ENCODE measurements around the gene MRAS.

GRCh38 chr3:138308783-138309182, 39.6 kb upstream of the MRAS start:
- no peak for TF ChIP-seq ZNF570 (CRISPR knock-in tag; IDR thresholded peaks at IDR 0.05; ENCODE audit: borderline replicate concordance)
- no peak for TF ChIP-seq SMARCE1 (IDR thresholded peaks at IDR 0.05; ENCODE audit: borderline replicate concordance)
- TF ChIP-seq POLR2A (IDR thresholded peaks at IDR 0.05; ENCODE audit: insufficient read depth in 1 of 2, low read depth in 2 of 2, low read length in 2 of 2), result no peak
- no peak for TF ChIP-seq ZNF441 (CRISPR knock-in tag; IDR thresholded peaks at IDR 0.05; ENCODE audit: borderline replicate concordance)
- TF ChIP-seq, protein P1, sequence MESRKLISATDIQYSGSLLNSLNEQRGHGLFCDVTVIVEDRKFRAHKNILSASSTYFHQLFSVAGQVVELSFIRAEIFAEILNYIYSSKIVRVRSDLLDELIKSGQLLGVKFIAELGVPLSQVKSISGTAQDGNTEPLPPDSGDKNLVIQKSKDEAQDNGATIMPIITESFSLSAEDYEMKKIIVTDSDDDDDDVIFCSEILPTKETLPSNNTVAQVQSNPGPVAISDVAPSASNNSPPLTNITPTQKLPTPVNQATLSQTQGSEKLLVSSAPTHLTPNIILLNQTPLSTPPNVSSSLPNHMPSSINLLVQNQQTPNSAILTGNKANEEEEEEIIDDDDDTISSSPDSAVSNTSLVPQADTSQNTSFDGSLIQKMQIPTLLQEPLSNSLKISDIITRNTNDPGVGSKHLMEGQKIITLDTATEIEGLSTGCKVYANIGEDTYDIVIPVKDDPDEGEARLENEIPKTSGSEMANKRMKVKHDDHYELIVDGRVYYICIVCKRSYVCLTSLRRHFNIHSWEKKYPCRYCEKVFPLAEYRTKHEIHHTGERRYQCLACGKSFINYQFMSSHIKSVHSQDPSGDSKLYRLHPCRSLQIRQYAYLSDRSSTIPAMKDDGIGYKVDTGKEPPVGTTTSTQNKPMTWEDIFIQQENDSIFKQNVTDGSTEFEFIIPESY (CRISPR knock-in tag; IDR thresholded peaks at IDR 0.05), result no peak
- TF ChIP-seq, protein P2, sequence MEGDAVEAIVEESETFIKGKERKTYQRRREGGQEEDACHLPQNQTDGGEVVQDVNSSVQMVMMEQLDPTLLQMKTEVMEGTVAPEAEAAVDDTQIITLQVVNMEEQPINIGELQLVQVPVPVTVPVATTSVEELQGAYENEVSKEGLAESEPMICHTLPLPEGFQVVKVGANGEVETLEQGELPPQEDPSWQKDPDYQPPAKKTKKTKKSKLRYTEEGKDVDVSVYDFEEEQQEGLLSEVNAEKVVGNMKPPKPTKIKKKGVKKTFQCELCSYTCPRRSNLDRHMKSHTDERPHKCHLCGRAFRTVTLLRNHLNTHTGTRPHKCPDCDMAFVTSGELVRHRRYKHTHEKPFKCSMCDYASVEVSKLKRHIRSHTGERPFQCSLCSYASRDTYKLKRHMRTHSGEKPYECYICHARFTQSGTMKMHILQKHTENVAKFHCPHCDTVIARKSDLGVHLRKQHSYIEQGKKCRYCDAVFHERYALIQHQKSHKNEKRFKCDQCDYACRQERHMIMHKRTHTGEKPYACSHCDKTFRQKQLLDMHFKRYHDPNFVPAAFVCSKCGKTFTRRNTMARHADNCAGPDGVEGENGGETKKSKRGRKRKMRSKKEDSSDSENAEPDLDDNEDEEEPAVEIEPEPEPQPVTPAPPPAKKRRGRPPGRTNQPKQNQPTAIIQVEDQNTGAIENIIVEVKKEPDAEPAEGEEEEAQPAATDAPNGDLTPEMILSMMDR (CRISPR knock-in tag; IDR thresholded peaks at IDR 0.05), result no peak
- TF ChIP-seq EZH2 (conservative IDR thresholded peaks at IDR 0.05; ENCODE audit: low read depth, low read length), result no peak
- TF ChIP-seq GLI4 (CRISPR knock-in tag; IDR thresholded peaks at IDR 0.05; ENCODE audit: borderline replicate concordance), result no peak
- TF ChIP-seq KLF6 (CRISPR knock-in tag; IDR thresholded peaks at IDR 0.05), result no peak
- TF ChIP-seq, protein P3, sequence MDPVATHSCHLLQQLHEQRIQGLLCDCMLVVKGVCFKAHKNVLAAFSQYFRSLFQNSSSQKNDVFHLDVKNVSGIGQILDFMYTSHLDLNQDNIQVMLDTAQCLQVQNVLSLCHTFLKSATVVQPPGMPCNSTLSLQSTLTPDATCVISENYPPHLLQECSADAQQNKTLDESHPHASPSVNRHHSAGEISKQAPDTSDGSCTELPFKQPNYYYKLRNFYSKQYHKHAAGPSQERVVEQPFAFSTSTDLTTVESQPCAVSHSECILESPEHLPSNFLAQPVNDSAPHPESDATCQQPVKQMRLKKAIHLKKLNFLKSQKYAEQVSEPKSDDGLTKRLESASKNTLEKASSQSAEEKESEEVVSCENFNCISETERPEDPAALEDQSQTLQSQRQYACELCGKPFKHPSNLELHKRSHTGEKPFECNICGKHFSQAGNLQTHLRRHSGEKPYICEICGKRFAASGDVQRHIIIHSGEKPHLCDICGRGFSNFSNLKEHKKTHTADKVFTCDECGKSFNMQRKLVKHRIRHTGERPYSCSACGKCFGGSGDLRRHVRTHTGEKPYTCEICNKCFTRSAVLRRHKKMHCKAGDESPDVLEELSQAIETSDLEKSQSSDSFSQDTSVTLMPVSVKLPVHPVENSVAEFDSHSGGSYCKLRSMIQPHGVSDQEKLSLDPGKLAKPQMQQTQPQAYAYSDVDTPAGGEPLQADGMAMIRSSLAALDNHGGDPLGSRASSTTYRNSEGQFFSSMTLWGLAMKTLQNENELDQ (CRISPR knock-in tag; IDR thresholded peaks at IDR 0.05; ENCODE audit: borderline replicate concordance), result no peak
- no peak for TF ChIP-seq SNAI1 (CRISPR knock-in tag; IDR thresholded peaks at IDR 0.05; ENCODE audit: borderline replicate concordance)
- no peak for TF ChIP-seq ZNF44 (CRISPR knock-in tag; IDR thresholded peaks at IDR 0.05)
- TF ChIP-seq, protein P4, sequence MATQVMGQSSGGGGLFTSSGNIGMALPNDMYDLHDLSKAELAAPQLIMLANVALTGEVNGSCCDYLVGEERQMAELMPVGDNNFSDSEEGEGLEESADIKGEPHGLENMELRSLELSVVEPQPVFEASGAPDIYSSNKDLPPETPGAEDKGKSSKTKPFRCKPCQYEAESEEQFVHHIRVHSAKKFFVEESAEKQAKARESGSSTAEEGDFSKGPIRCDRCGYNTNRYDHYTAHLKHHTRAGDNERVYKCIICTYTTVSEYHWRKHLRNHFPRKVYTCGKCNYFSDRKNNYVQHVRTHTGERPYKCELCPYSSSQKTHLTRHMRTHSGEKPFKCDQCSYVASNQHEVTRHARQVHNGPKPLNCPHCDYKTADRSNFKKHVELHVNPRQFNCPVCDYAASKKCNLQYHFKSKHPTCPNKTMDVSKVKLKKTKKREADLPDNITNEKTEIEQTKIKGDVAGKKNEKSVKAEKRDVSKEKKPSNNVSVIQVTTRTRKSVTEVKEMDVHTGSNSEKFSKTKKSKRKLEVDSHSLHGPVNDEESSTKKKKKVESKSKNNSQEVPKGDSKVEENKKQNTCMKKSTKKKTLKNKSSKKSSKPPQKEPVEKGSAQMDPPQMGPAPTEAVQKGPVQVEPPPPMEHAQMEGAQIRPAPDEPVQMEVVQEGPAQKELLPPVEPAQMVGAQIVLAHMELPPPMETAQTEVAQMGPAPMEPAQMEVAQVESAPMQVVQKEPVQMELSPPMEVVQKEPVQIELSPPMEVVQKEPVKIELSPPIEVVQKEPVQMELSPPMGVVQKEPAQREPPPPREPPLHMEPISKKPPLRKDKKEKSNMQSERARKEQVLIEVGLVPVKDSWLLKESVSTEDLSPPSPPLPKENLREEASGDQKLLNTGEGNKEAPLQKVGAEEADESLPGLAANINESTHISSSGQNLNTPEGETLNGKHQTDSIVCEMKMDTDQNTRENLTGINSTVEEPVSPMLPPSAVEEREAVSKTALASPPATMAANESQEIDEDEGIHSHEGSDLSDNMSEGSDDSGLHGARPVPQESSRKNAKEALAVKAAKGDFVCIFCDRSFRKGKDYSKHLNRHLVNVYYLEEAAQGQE (IDR thresholded peaks at IDR 0.05; ENCODE audit: borderline replicate concordance in 1 of 2, low read depth in 1 of 2, low read length in 2 of 2), result no peak
- TF ChIP-seq CREB1 (IDR thresholded peaks at IDR 0.05), result no peak
- TF ChIP-seq CREB1 (CRISPR knock-in tag; IDR thresholded peaks at IDR 0.05), result no peak
